ENCODE measurements around the gene DENND1A.

DNA sequence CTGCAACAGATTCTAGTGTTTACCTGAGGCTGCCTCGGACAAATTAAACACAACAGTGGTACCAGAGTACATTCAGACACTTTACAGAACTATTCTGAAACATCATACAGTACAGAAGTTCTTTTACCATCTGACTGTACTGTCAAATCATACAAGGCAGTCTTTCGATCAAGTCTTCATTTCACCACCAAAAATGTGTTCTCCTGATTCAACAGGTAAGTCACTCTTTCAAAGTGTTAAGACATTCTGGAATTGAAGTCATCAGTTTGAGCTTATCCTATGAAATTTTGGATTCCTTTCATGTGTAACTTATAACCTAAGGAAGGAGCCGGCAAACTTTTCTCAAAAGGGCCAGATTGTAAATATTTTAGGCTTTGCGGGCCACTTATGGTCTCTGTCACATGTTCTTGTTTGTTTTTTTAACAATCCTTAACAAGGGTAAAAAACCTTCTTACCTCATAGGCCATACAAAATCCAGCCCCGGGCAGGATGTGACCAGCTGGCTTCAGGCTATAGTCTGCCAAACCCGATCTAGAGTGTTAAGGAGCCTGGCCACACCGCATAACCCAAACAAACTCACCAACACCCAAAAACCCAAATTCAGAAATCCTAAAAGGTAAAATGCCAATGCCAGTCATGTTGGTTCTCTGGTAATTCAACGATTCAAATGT, 151.6 kb downstream of the DENND1A start:
- TF ChIP-seq CTCF (IDR thresholded peaks at IDR 0.05), result no peak
- TF ChIP-seq POLR2A (IDR thresholded peaks at IDR 0.05), result no peak
